ENCODE results near the gene ZMYND11. TPM values are rescaled to one million over a fixed set of nuclear protein-coding genes. Genes with fewer than 3 reads are reported as not detected.
"Not testable (repeated sequence)": the region's sequence is repeated elsewhere in the genome, so short reads cannot be mapped to it uniquely, and the experiment has no call there.

ZMYND11 gene
- total RNA-seq, 1 experiment from 2014 or later = 49.4 TPM

GRCh38 chr10:230758-231157, 95.5 kb downstream of the ZMYND11 start:
- DNase-seq (ENCODE audit: low read depth) = no peak
- in situ Hi-C loops (cut with HindIII; ENCODE audit: low pct_unique_long_range_greater_than_20kb, low sequenced_read_pairs) = no loop called here

- DNase-seq (ENCODE audit: low read depth) = no peak
- in situ Hi-C loops (cut with HindIII; ENCODE audit: low pct_unique_long_range_greater_than_20kb, low sequenced_read_pairs) = no loop called here
These were observed 96.8 kb downstream of the ZMYND11 start for GRCh38 chr10:232061-232460.

GRCh38 chr10:232878-233277, 97.6 kb downstream of the ZMYND11 start:
- no peak for DNase-seq (ENCODE audit: low read depth)
- in situ Hi-C loops (cut with HindIII; ENCODE audit: low pct_unique_long_range_greater_than_20kb, low sequenced_read_pairs) = no loop called here

- in situ Hi-C loops (cut with HindIII; ENCODE audit: low pct_unique_long_range_greater_than_20kb, low sequenced_read_pairs) = no loop called here
- DNase-seq (ENCODE audit: low read depth) = peak; percentile 7
These were observed 99.6 kb downstream of the ZMYND11 start for GRCh38 chr10:234708-235406.

GRCh38 chr10:235915-236314, 100.7 kb downstream of the ZMYND11 start:
- no peak for DNase-seq (ENCODE audit: low read depth)
- in situ Hi-C loops (cut with HindIII; ENCODE audit: low pct_unique_long_range_greater_than_20kb, low sequenced_read_pairs) = no loop called here

GRCh38 chr10:239109-239508, 103.9 kb downstream of the ZMYND11 start:
- in situ Hi-C loops (cut with HindIII; ENCODE audit: low pct_unique_long_range_greater_than_20kb, low sequenced_read_pairs) = no loop called here
- DNase-seq (ENCODE audit: low read depth) = peak; percentile 10

- in situ Hi-C loops (cut with HindIII; ENCODE audit: low pct_unique_long_range_greater_than_20kb, low sequenced_read_pairs) = no loop called here
These were observed 106.2 kb downstream of the ZMYND11 start for GRCh38 chr10:241451-241850.

GRCh38 chr10:241966-242643, 106.8 kb downstream of the ZMYND11 start:
- DNase-seq (ENCODE audit: low read depth) = no peak
- in situ Hi-C loops (cut with HindIII; ENCODE audit: low pct_unique_long_range_greater_than_20kb, low sequenced_read_pairs) = no loop called here

More at GRCh38 chr10:241451-241850, 106.2 kb downstream of the ZMYND11 start:
- no peak for DNase-seq (ENCODE audit: low read depth)

- no peak for DNase-seq (ENCODE audit: low read depth)
- in situ Hi-C loops (cut with HindIII; ENCODE audit: low pct_unique_long_range_greater_than_20kb, low sequenced_read_pairs) = no loop called here
These were observed 109.0 kb downstream of the ZMYND11 start for GRCh38 chr10:244227-244626.

GRCh38 chr10:246431-246830, 111.2 kb downstream of the ZMYND11 start:
- in situ Hi-C loops (cut with HindIII; ENCODE audit: low pct_unique_long_range_greater_than_20kb, low sequenced_read_pairs) = no loop called here
- no peak for DNase-seq (ENCODE audit: low read depth)

- in situ Hi-C loops (cut with HindIII; ENCODE audit: low pct_unique_long_range_greater_than_20kb, low sequenced_read_pairs) = no loop called here
These were observed 112.2 kb downstream of the ZMYND11 start for GRCh38 chr10:247480-247879.

GRCh38 chr10:248307-248706, 113.1 kb downstream of the ZMYND11 start:
- in situ Hi-C loops (cut with HindIII; ENCODE audit: low pct_unique_long_range_greater_than_20kb, low sequenced_read_pairs) = no loop called here
- DNase-seq (ENCODE audit: low read depth) = no peak

More at GRCh38 chr10:247480-247879, 112.2 kb downstream of the ZMYND11 start:
- no peak for DNase-seq (ENCODE audit: low read depth)

GRCh38 chr10:251982-252582, 116.8 kb downstream of the ZMYND11 start:
- in situ Hi-C loops (cut with HindIII; ENCODE audit: low pct_unique_long_range_greater_than_20kb, low sequenced_read_pairs) = no loop called here
- no peak for DNase-seq (ENCODE audit: low read depth)

GRCh38 chr10:260819-261429, 125.7 kb downstream of the ZMYND11 start:
- no peak for DNase-seq (ENCODE audit: low read depth)
- in situ Hi-C loops (cut with HindIII; ENCODE audit: low pct_unique_long_range_greater_than_20kb, low sequenced_read_pairs) = no loop called here

- in situ Hi-C loops (cut with HindIII; ENCODE audit: low pct_unique_long_range_greater_than_20kb, low sequenced_read_pairs); DNase-seq (ENCODE audit: low read depth): not testable (repeated sequence)
These were observed 129.2 kb downstream of the ZMYND11 start for GRCh38 chr10:264160-265073.

GRCh38 chr10:265074-265440, 129.8 kb downstream of the ZMYND11 start:
- DNase-seq (ENCODE audit: low read depth); in situ Hi-C loops (cut with HindIII; ENCODE audit: low pct_unique_long_range_greater_than_20kb, low sequenced_read_pairs): not testable (repeated sequence)

GRCh38 chr10:265816-266588, 130.7 kb downstream of the ZMYND11 start:
- in situ Hi-C loops (cut with HindIII; ENCODE audit: low pct_unique_long_range_greater_than_20kb, low sequenced_read_pairs); DNase-seq (ENCODE audit: low read depth): not testable (repeated sequence)
